ENCODE measurements around the gene PRSS33. TPM values are rescaled to one million over a fixed set of nuclear protein-coding genes. Genes with fewer than 3 reads are reported as not detected.
A peak's percentile ranks its signal among the peaks of the same experiment; 100 is the strongest.

The PRSS33 gene
- total and polyA plus RNA-seq, 9 of the 15 experiments (the other 6 are each of a cell fraction or from before 2014, with no cell fraction given) = not detected

DNA sequence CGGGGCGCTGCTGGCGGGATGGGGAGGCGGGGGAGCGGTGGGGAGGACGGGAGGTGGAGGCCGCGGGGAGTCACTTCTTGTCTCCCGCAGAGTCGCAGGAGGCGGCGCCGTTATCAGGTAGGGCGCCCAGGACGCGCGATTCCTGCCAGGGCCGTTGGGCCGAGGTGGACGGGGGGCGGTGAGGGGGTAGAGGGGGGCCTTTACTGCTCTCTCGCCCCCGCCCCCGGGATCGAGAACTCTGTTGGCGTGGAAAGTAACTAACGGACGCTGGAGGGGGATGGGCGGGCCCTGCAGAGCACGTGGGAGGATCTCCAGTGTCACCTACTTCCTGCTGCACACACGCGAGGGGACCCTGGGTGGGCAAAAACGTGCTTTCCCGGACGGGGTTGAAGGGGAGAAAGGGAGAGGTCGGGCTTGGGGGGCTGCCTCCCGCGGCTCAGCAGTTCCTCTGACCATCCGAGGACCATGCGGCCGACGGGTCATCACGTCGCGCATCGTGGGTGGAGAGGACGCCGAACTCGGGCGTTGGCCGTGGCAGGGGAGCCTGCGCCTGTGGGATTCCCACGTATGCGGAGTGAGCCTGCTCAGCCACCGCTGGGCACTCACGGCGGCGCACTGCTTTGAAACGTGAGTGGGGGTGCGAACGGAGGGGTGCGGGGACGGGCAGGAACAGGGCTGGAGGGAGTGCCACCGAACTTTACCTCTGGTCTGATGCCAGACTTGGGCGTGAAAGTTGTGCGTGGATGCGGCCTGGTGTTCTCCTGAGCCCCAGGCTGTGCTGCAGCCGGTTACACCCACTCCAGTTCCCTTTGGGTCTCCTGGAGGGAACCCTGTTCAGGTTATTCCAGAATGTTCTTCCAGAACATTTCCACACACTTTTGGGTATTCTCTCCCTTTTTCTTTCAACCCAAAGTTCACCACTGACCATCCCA lies 30.2 kb upstream of the PRSS33 start (continued):
- TF ChIP-seq NCOA6 (IDR thresholded peaks at IDR 0.05) (no peak), EP300 (IDR thresholded peaks at IDR 0.05; ENCODE audit: low read length) (no peak), NFYB (IDR thresholded peaks at IDR 0.05; ENCODE audit: extremely low read depth, insufficient read length) (no peak), LEF1 (IDR thresholded peaks at IDR 0.05) (0 out of 2 replicates have a peak, but pooled peaks have one; percentile 35), TRIM28 (IDR thresholded peaks at IDR 0.05) (no peak), JUND (IDR thresholded peaks at IDR 0.05; ENCODE audit: borderline replicate concordance, low read depth, low read length) (no peak), JUND (tag; IDR thresholded peaks at IDR 0.05; ENCODE audit: borderline replicate concordance, low read depth, low read length) (no peak), ZNF143 (CRISPR knock-in tag; IDR thresholded peaks at IDR 0.05) (no peak), VEZF1 (CRISPR knock-in tag; IDR thresholded peaks at IDR 0.05) (peak; percentile 76), ZNF79 (CRISPR knock-in tag; IDR thresholded peaks at IDR 0.05; ENCODE audit: low read depth) (no peak), PHF20 (IDR thresholded peaks at IDR 0.05; ENCODE audit: partially characterized antibody) (no peak), CGGBP1 (CRISPR knock-in tag; IDR thresholded peaks at IDR 0.05) (no peak), PRDM10 (IDR thresholded peaks at IDR 0.05; ENCODE audit: partially characterized antibody) (no peak), SIN3A (IDR thresholded peaks at IDR 0.05; ENCODE audit: borderline replicate concordance in 2 of 2, control insufficient read depth in 1 of 2, low read depth in 2 of 2, low read length in 2 of 2) (peak in 1 of 2 experiments; percentile 49; a peak in 1 of 4 replicates), ZNF707 (CRISPR knock-in tag; conservative IDR thresholded peaks at IDR 0.05) (no peak), BRCA1 (IDR thresholded peaks at IDR 0.05) (no peak), BRCA1 (CRISPR knock-in tag; IDR thresholded peaks at IDR 0.05) (no peak), HOXB6 (CRISPR knock-in tag; IDR thresholded peaks at IDR 0.05; ENCODE audit: borderline replicate concordance) (no peak), HDAC1 (IDR thresholded peaks at IDR 0.05) (peak in 1 of 2 experiments; percentile 88; a peak in 2 of 4 replicates), SMAD1 (IDR thresholded peaks at IDR 0.05; ENCODE audit: low read depth, low read length, partially characterized antibody) (no peak), USF1 (CRISPR knock-in tag; IDR thresholded peaks at IDR 0.05) (peak; percentile 66)
- TF ChIP-seq, protein P1, sequence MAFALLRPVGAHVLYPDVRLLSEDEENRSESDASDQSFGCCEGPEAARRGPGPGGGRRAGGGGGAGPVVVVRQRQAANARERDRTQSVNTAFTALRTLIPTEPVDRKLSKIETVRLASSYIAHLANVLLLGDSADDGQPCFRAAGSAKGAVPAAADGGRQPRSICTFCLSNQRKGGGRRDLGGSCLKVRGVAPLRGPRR (CRISPR knock-in tag; IDR thresholded peaks at IDR 0.05) = no peak

Data from K562 (cell line).